GM21515 (cell line): ENCODE measurements around the gene GCLC.
"Not testable (repeated sequence)": the region's sequence is repeated elsewhere in the genome, so short reads cannot be mapped to it uniquely, and the experiment has no call there.

Experiments
- ATAC-seq: cut with Tn5 transposase; IDR thresholded peaks from one replicate; pipeline ENCODE4 v1.9.1; 2021; ENCODE audit not compliant: unreplicated experiment

The GCLC gene

GRCh38 chr6:53564401-53565065 lies 19.6 kb upstream of the GCLC start:
- ATAC-seq: no peak

GRCh38 chr6:53556986-53557715 lies 12.2 kb upstream of the GCLC start:
- ATAC-seq: no peak

- not testable (repeated sequence) for ATAC-seq
Observed at GRCh38 chr6:53553600-53553999, 8.7 kb upstream of the GCLC start.

- not testable (repeated sequence) for ATAC-seq
Observed at GRCh38 chr6:53551681-53552080, 6.8 kb upstream of the GCLC start.

GRCh38 chr6:53547811-53548496 lies 3.1 kb upstream of the GCLC start:
- peak; percentile 83 for ATAC-seq

GRCh38 chr6:53547166-53547810 lies 2.4 kb upstream of the GCLC start:
- ATAC-seq: peak; percentile 8

- ATAC-seq: no peak
Observed at GRCh38 chr6:53546281-53546680, 1.4 kb upstream of the GCLC start.

- ATAC-seq: no peak
Observed at GRCh38 chr6:53544217-53544469, 758 bp downstream of the GCLC start.

- ATAC-seq: no peak
Observed at GRCh38 chr6:53543359-53544216, 1.3 kb downstream of the GCLC start.

- no peak for ATAC-seq
Observed at GRCh38 chr6:53541900-53542299, 3.0 kb downstream of the GCLC start.

- no peak for ATAC-seq
Observed at GRCh38 chr6:53540129-53540692, 4.7 kb downstream of the GCLC start.

GRCh38 chr6:53539561-53539960 lies 5.3 kb downstream of the GCLC start:
- ATAC-seq: no peak

GRCh38 chr6:53536561-53536960 lies 8.3 kb downstream of the GCLC start:
- no peak for ATAC-seq

- ATAC-seq: no peak
Observed at GRCh38 chr6:53532942-53533341, 12.0 kb downstream of the GCLC start.

- no peak for ATAC-seq
Observed at GRCh38 chr6:53532061-53532797, 12.7 kb downstream of the GCLC start.

- ATAC-seq: no peak
Observed at GRCh38 chr6:53530780-53531386, 14.0 kb downstream of the GCLC start.

GRCh38 chr6:53530346-53530745 lies 14.6 kb downstream of the GCLC start:
- ATAC-seq: no peak

- ATAC-seq: no peak
Observed at GRCh38 chr6:53529324-53530036, 15.4 kb downstream of the GCLC start.

GRCh38 chr6:53528107-53528506 lies 16.8 kb downstream of the GCLC start:
- ATAC-seq: no peak
